ENCODE measurements around the gene SHB.

- TF ChIP-seq POLR2AphosphoS5 (IDR thresholded peaks at IDR 0.05; ENCODE audit: insufficient read depth in 1 of 2, low read depth in 1 of 2) (no peak), CTCF (IDR thresholded peaks at IDR 0.05) (no peak), POLR2A (IDR thresholded peaks at IDR 0.05) (no peak)
These were observed 111.9 kb downstream of the SHB start for GRCh38 chr9:37956904-37957663.
